Measurements from ENCODE around the gene DOK7.

DNA sequence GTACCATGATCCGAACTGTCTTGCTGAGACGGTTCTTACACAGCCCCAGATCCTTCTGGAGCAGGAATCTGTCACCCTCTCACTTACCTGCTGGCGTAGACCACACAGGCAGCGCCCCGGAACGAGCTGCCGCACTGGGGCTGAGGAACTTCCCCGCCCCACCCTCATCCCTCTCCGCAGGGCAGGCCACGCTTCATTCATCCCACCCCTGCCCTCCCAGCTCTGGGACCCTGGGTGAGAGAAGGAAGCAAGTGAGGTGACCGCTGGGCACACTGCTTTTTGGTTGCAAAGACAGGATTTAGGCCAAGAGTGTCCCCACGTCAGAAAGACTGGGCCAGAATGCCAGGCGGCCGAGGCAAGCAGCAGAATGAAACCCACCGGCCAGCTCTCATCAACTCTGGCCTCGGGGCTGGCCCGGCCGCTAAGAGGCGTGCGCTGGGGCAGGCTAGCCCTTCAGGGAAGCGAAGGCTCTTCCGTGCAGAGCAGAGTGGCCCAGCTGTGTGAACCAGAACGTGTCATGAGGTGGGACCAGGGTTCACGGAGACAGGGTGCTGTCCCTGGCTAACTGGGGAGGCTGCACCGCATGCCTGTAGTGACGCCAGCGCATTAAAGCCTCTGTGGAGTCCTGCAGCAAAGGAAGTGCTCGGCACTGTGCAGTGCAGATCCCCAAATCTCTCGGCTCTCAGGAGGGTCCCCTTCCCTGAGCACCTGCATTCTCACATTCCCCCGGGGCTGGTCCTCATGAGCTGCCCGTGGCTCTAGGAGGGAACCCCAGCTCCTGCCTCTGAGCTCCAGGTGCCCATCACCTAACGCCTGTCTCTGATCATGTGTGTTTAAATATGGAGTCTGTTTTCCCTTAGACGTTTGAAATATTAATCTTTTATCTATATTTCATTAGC lies 62.7 kb downstream of the DOK7 start:
- TF ChIP-seq PPARA (CRISPR knock-in tag; IDR thresholded peaks at IDR 0.05; ENCODE audit: borderline replicate concordance) = no peak
- TF ChIP-seq ZNF565 (CRISPR knock-in tag; conservative IDR thresholded peaks at IDR 0.05; ENCODE audit: low read depth) = no peak
- no peak for TF ChIP-seq SNAI2 (CRISPR knock-in tag; IDR thresholded peaks at IDR 0.05)
- TF ChIP-seq ESRRG (CRISPR knock-in tag; IDR thresholded peaks at IDR 0.05) = no peak
- TF ChIP-seq, protein P1, sequence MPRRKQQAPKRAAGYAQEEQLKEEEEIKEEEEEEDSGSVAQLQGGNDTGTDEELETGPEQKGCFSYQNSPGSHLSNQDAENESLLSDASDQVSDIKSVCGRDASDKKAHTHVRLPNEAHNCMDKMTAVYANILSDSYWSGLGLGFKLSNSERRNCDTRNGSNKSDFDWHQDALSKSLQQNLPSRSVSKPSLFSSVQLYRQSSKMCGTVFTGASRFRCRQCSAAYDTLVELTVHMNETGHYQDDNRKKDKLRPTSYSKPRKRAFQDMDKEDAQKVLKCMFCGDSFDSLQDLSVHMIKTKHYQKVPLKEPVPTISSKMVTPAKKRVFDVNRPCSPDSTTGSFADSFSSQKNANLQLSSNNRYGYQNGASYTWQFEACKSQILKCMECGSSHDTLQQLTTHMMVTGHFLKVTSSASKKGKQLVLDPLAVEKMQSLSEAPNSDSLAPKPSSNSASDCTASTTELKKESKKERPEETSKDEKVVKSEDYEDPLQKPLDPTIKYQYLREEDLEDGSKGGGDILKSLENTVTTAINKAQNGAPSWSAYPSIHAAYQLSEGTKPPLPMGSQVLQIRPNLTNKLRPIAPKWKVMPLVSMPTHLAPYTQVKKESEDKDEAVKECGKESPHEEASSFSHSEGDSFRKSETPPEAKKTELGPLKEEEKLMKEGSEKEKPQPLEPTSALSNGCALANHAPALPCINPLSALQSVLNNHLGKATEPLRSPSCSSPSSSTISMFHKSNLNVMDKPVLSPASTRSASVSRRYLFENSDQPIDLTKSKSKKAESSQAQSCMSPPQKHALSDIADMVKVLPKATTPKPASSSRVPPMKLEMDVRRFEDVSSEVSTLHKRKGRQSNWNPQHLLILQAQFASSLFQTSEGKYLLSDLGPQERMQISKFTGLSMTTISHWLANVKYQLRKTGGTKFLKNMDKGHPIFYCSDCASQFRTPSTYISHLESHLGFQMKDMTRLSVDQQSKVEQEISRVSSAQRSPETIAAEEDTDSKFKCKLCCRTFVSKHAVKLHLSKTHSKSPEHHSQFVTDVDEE (CRISPR knock-in tag; IDR thresholded peaks at IDR 0.05) = no peak
- no peak for TF ChIP-seq ARNTL (CRISPR knock-in tag; IDR thresholded peaks at IDR 0.05; ENCODE audit: borderline replicate concordance, low read depth)
- no peak for TF ChIP-seq ZFP3 (CRISPR knock-in tag; IDR thresholded peaks at IDR 0.05)
- no peak for TF ChIP-seq TOX (CRISPR knock-in tag; IDR thresholded peaks at IDR 0.05; ENCODE audit: borderline replicate concordance)
- TF ChIP-seq ZNF70 (CRISPR knock-in tag; IDR thresholded peaks at IDR 0.05) = no peak
- no peak for TF ChIP-seq RARB (CRISPR knock-in tag; IDR thresholded peaks at IDR 0.05)
- no peak for TF ChIP-seq GLIS3 (CRISPR knock-in tag; IDR thresholded peaks at IDR 0.05)
- TF ChIP-seq ZNF8 (CRISPR knock-in tag; IDR thresholded peaks at IDR 0.05) = no peak
